ENCODE measurements around the gene SKIC2.

SKIC2 gene

GRCh38 chr6:31949926-31950548 lies 8.9 kb upstream of the SKIC2 start:
- H3K9me2 ChIP-seq (replicated peaks; ENCODE audit: control insufficient read depth, low read length): no peaks in the 10 kb centered on the region
- no peaks in the 10 kb centered on the region for H3K9me3 ChIP-seq (ENCODE audit: control insufficient read depth, insufficient read depth, low read length)
- no peak overlapping the region for H3K4me2 ChIP-seq (ENCODE audit: low read length)
- no peaks in the 10 kb centered on the region for H3K27me3 ChIP-seq (ENCODE audit: control insufficient read depth, low read length)
- no peak overlapping the region for H3K27ac ChIP-seq (ENCODE audit: low read depth, low read length)
- H3K36me3 ChIP-seq (ENCODE audit: control insufficient read depth, low read length): peaks cover 40% of the 10 kb centered on the region
- no peaks in the 10 kb centered on the region for H3K79me2 ChIP-seq (ENCODE audit: control insufficient read depth, low read length)
- no peaks in the 10 kb centered on the region for H3K4me1 ChIP-seq (ENCODE audit: control insufficient read depth, low read length)
- TF ChIP-seq, protein P1, sequence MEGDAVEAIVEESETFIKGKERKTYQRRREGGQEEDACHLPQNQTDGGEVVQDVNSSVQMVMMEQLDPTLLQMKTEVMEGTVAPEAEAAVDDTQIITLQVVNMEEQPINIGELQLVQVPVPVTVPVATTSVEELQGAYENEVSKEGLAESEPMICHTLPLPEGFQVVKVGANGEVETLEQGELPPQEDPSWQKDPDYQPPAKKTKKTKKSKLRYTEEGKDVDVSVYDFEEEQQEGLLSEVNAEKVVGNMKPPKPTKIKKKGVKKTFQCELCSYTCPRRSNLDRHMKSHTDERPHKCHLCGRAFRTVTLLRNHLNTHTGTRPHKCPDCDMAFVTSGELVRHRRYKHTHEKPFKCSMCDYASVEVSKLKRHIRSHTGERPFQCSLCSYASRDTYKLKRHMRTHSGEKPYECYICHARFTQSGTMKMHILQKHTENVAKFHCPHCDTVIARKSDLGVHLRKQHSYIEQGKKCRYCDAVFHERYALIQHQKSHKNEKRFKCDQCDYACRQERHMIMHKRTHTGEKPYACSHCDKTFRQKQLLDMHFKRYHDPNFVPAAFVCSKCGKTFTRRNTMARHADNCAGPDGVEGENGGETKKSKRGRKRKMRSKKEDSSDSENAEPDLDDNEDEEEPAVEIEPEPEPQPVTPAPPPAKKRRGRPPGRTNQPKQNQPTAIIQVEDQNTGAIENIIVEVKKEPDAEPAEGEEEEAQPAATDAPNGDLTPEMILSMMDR (IDR thresholded peaks at IDR 0.05; ENCODE audit: low read depth, low read length, poor library complexity, severe bottlenecking): no peak
- no peak for TF ChIP-seq EZH2phosphoT487 (IDR thresholded peaks at IDR 0.05; ENCODE audit: borderline replicate concordance, low read length)
- H3F3A ChIP-seq (ENCODE audit: control insufficient read depth, insufficient read depth): no peaks in the 10 kb centered on the region
- no peak overlapping the region for H3K4me3 ChIP-seq (ENCODE audit: low read length)
- H4K20me1 ChIP-seq (ENCODE audit: control insufficient read depth, insufficient read depth, low read depth, low read length): no peaks in the 10 kb centered on the region

DNA sequence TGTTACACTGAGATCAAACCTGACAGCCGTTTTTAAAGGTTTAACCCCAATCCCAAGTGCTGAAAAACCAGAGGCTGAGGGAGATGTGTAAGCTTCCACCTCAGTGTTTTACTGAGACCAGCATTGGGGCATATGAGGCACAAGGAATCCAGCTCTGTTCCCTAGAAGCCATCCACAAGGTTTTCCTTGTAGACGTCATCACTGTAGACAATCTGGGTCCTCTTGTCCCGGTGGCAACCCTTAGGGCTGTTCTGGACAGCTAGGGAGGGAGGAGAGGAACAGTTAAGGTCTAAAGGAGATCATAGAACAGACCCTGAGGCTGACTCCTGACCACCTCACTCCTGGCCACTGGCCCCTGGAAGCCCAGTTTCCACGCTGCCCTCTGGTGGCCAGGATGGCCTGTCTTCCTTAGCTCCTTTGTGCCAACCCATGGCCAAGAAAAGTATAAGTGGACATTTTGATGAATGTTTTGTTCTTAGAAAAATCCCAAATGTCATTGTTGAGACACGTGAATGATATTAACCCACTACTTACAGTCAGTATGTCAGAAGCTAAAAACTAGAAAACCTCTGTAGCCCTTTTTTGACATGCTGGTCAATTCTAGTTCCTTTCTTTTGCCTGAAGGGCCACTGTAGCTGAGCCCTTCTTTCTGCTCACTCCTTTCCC lies 6.7 kb upstream of the SKIC2 start:
- Histone ChIP-seq H3K27me3 (ENCODE audit: control insufficient read depth, low read length) (no peaks in the 10 kb centered on the region), H3K4me1 (ENCODE audit: control insufficient read depth, low read length) (no peaks in the 10 kb centered on the region), H3K79me2 (ENCODE audit: control insufficient read depth, low read length) (peaks cover 7% of the 10 kb centered on the region), H3K9me2 (replicated peaks; ENCODE audit: control insufficient read depth, low read length) (no peaks in the 10 kb centered on the region), H3K9me3 (ENCODE audit: control insufficient read depth, insufficient read depth, low read length) (no peaks in the 10 kb centered on the region), H3F3A (ENCODE audit: control insufficient read depth, insufficient read depth) (no peaks in the 10 kb centered on the region), H3K36me3 (ENCODE audit: control insufficient read depth, low read length) (peaks cover 55% of the 10 kb centered on the region), H4K20me1 (ENCODE audit: control insufficient read depth, insufficient read depth, low read depth, low read length) (no peaks in the 10 kb centered on the region), H3K27ac (ENCODE audit: low read depth, low read length) (no peak overlapping the region), H3K4me3 (ENCODE audit: low read length) (no peak overlapping the region), H3K4me2 (ENCODE audit: low read length) (no peak overlapping the region)
- no peak for TF ChIP-seq EZH2phosphoT487 (IDR thresholded peaks at IDR 0.05; ENCODE audit: borderline replicate concordance, low read length)
- TF ChIP-seq, protein P1 (IDR thresholded peaks at IDR 0.05; ENCODE audit: low read depth, low read length, poor library complexity, severe bottlenecking): peak; percentile 65

DNA sequence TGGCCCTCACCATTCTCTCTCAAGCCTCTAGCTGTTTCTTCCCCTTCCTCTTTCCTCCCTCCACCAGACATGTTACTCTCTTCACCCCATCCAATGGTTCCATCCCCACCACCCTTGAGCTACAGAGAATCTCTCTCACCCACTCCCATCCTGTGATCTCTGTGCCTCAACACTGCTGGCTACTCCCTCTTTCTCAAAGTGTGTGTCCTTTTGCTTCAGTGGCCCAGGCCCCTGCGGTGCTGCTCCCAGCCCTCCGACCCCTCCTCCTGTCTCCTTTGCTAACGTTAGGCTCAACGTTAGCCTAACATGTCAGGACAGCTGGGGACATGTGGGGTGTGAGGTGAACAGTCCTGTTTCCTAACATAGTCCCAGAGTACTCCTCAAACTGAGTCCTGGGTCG lies 6.1 kb upstream of the SKIC2 start:
- Histone ChIP-seq H3K27ac (ENCODE audit: low read depth, low read length) (no peak overlapping the region), H3K4me1 (ENCODE audit: control insufficient read depth, low read length) (peaks cover 6% of the 10 kb centered on the region), H3K27me3 (ENCODE audit: control insufficient read depth, low read length) (no peaks in the 10 kb centered on the region), H3K4me3 (ENCODE audit: low read length) (no peak overlapping the region), H3K79me2 (ENCODE audit: control insufficient read depth, low read length) (peaks cover 13% of the 10 kb centered on the region), H3F3A (ENCODE audit: control insufficient read depth, insufficient read depth) (no peaks in the 10 kb centered on the region), H3K9me3 (ENCODE audit: control insufficient read depth, insufficient read depth, low read length) (no peaks in the 10 kb centered on the region), H3K4me2 (ENCODE audit: low read length) (no peak overlapping the region), H3K36me3 (ENCODE audit: control insufficient read depth, low read length) (peaks cover 56% of the 10 kb centered on the region), H4K20me1 (ENCODE audit: control insufficient read depth, insufficient read depth, low read depth, low read length) (no peaks in the 10 kb centered on the region), H3K9me2 (replicated peaks; ENCODE audit: control insufficient read depth, low read length) (no peaks in the 10 kb centered on the region)
- no peak for TF ChIP-seq EZH2phosphoT487 (IDR thresholded peaks at IDR 0.05; ENCODE audit: borderline replicate concordance, low read length)
- TF ChIP-seq, protein P1 (IDR thresholded peaks at IDR 0.05; ENCODE audit: low read depth, low read length, poor library complexity, severe bottlenecking): no peak
